PC-9 (cell line): ENCODE results near the gene LSP1.

Experiments
- EZH2 ChIP-seq: fragments of 200-600 bp; sonication (generic); IDR thresholded peaks from 2 replicates; pipeline ENCODE4 v1.8.0; 2017; ENCODE audit warnings: antibody characterized with exemption, low read depth
- TF ChIP-seq, protein P1 (sequence below): fragments of 200-600 bp; sonication (generic); conservative IDR thresholded peaks from 2 replicates; pipeline ENCODE4 v1.6.1; 2017; ENCODE audit warnings: mixed run types, antibody characterized with exemption, mild to moderate bottlenecking, moderate library complexity

DNA sequence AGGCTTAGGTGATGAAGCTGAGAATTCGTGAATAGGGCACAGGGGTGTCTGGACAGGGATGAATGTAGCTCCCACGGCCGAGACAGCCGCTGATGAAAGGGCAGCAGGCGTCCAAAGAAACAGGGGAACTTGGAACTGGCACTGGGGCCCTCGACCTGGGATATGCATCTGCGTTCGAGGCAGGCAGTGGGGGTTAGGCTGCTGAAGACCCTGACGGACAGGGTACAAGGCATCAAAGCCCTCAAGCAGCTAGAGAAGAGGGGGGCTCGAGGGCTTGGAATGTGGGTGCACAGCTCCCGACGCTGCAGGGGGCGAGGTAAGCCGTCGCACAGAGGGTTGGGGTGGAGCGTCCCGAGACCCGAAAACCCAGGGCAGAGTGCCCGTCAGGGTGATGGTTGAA lies 25.0 kb upstream of the LSP1 start:
- no peak for TF ChIP-seq EZH2
- TF ChIP-seq, protein P1, sequence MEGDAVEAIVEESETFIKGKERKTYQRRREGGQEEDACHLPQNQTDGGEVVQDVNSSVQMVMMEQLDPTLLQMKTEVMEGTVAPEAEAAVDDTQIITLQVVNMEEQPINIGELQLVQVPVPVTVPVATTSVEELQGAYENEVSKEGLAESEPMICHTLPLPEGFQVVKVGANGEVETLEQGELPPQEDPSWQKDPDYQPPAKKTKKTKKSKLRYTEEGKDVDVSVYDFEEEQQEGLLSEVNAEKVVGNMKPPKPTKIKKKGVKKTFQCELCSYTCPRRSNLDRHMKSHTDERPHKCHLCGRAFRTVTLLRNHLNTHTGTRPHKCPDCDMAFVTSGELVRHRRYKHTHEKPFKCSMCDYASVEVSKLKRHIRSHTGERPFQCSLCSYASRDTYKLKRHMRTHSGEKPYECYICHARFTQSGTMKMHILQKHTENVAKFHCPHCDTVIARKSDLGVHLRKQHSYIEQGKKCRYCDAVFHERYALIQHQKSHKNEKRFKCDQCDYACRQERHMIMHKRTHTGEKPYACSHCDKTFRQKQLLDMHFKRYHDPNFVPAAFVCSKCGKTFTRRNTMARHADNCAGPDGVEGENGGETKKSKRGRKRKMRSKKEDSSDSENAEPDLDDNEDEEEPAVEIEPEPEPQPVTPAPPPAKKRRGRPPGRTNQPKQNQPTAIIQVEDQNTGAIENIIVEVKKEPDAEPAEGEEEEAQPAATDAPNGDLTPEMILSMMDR, result no peak
